Small intestine (tissue), 7 donors: ENCODE results near the gene TMEM221. TPM values are rescaled to one million over a fixed set of nuclear protein-coding genes. Genes with fewer than 3 reads are reported as not detected.

ENCODE experiments used
- DNase-seq, 2 donors: peaks; one replicate each; pipeline versions ENCODE4 v3.0.0 to v3.0.0-alpha.2; 2013
- FAIRE-seq: peaks from 2 replicates; lab custom pipeline; 2012; peaks lifted over from hg19 to GRCh38; lab: Jason Lieb, UNC
- H3K27ac ChIP-seq, 3 donors: one replicate each; pipeline ENCODE4 v1.5.1; 2013; ENCODE audit warnings: low read length in 2 of 3, mild to moderate bottlenecking in 2 of 3, control low read depth in 1 of 3, inconsistent platforms in 1 of 3, low read depth in 1 of 3, moderate library complexity in 1 of 3
- H3K27me3 ChIP-seq, 3 donors: one replicate each; pipeline ENCODE4 v1.6.1; 2013; ENCODE audit warnings: low read length in 3 of 3, inconsistent platforms in 1 of 3; ENCODE audit not compliant: control insufficient read depth in 3 of 3, insufficient read depth in 3 of 3
- H3K36me3 ChIP-seq, 3 donors: one replicate each; pipeline ENCODE4 v1.6.1; 2013; ENCODE audit warnings: low read length in 3 of 3, inconsistent platforms in 1 of 3, low read depth in 1 of 3, mild to moderate bottlenecking in 1 of 3, moderate library complexity in 1 of 3; ENCODE audit not compliant: control insufficient read depth in 3 of 3, insufficient read depth in 2 of 3
- H3K4me1 ChIP-seq, 3 donors: one replicate each; pipeline ENCODE4 v1.6.1; 2013; ENCODE audit warnings: low read length in 2 of 3, inconsistent platforms in 1 of 3, low read depth in 1 of 3, mild to moderate bottlenecking in 1 of 3, moderate library complexity in 1 of 3; ENCODE audit not compliant: control insufficient read depth in 3 of 3, insufficient read depth in 2 of 3
- H3K4me3 ChIP-seq, 3 donors: one replicate each; pipeline ENCODE4 v1.5.1; 2013; ENCODE audit warnings: low read length in 3 of 3, control low read depth in 1 of 3, inconsistent platforms in 1 of 3, low read depth in 1 of 3, mild to moderate bottlenecking in 1 of 3, moderate library complexity in 1 of 3
- H3K9me3 ChIP-seq, 2 donors: one replicate each; pipeline ENCODE4 v1.6.1; 2013; ENCODE audit warnings: low read depth in 1 of 2, low read length in 1 of 2; ENCODE audit not compliant: control insufficient read depth in 2 of 2, insufficient read depth in 1 of 2
- WGBS, 3 donors: extraction: QIAGEN DNeasy Blood & Tissue Kit; methylation state at CpG; one replicate each; pipeline ENCODE4 v1.1.7; 2013; 5-methylcytosine and 5-hydroxymethylcytosine counted together
- polyA plus RNA-seq, 4 donors: library from polyadenylated mRNA; stranded (reverse) in 3 of 4; unstranded in 1 of 4; fragments of 200-250 nt in 3 of 4; fragments of 120-200 nt in 1 of 4; gene quantifications; one replicate each; pipeline versions ENCODE4 v1.2.1 to v1.2.3, GENCODE V29; 2013
- donor health status: healthy with polysubstance abuse.
- donor health status: control.
- donor health status: control.
- donor health status: Bipolar disorder and iron deficiency.
- donor health status: healthy.

TMEM221 gene
- polyA plus RNA-seq, 4 donors: 0.07 to 0.43 TPM; not detected in 2

GRCh38 chr19:17391371-17392151, 56.9 kb downstream of the TMEM221 start:
- H3K27ac ChIP-seq: peak overlapping the region in 1 of 3 donors; percentile 64
- DNase-seq: no peak
- peaks cover 0 to 49% (median 0%) of the 10 kb centered on the region in 3 donors for H3K27me3 ChIP-seq
- H3K4me3 ChIP-seq: peak overlapping the region in 2 of 3 donors; percentile 33 to 36
- FAIRE-seq: no peak
- WGBS, 3 donors: 4 to 10% (median 4%) methylated on average over 25 to 26 of the region's 26 CpGs
- peaks cover 0 to 13% of the 10 kb centered on the region in 2 donors for H3K9me3 ChIP-seq
- peaks cover 0 to 12% (median 5%) of the 10 kb centered on the region in 3 donors for H3K4me1 ChIP-seq
- no peaks in the 10 kb centered on the region for H3K36me3 ChIP-seq

DNA sequence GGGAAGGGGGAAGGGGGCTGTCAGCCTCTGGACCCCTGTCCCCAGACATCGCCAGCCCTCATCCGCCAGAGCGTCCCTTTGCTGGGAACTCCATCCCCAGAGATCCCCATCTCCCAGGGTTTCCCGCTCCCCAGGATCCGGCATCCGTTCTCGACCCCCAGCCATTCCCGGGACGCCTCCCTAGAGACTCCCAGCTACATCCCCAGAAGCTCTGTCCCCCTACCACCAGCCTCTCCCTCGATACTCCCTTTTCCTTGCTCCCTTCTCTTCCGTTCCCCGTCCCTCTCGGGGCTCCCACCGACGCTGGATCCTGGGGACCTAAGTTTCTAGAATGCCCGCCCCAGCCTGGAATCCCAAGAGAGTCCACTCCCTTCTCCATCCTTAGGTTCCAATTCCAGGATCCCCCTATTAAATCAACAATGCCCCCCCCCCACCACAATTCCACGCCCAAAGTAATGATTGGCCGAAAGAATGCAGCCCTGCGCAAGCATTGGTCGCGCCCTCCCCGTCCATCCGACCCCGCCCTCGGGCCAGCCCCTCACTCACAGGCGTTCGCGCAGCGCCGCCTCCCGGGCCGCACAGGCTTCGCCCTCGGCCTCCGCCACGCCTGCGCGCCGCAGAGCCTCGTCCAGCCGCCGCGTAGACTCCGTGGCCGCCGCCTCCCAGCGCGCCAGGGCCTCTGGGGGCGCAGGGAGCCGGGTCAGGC, 57.6 kb downstream of the TMEM221 start:
- Histone ChIP-seq H3K27ac (no peak overlapping the region), H3K9me3 (peaks cover 0 to 13% of the 10 kb centered on the region in 2 donors), H3K36me3 (no peaks in the 10 kb centered on the region), H3K4me1 (peaks cover 0 to 12% (median 5%) of the 10 kb centered on the region in 3 donors), H3K4me3 (peak overlapping the region in 2 of 3 donors; percentile 33 to 56), H3K27me3 (peaks cover 0 to 49% (median 0%) of the 10 kb centered on the region in 3 donors)
- 1 to 2% (median 1%) methylated on average over 39 to 50 of the region's 50 CpGs for WGBS, 3 donors
- FAIRE-seq: no peak
- DNase-seq: peak; percentile 80 to 93

- FAIRE-seq: no peak
- Histone ChIP-seq H3K4me1 (peaks cover 0 to 12% (median 5%) of the 10 kb centered on the region in 3 donors), H3K9me3 (peaks cover 0 to 13% of the 10 kb centered on the region in 2 donors), H3K4me3 (peak overlapping the region in 1 of 3 donors; percentile 56), H3K27me3 (peaks cover 0 to 44% (median 0%) of the 10 kb centered on the region in 3 donors), H3K36me3 (no peaks in the 10 kb centered on the region), H3K27ac (no peak overlapping the region)
- WGBS, 3 donors: 8 to 16% (median 14%) methylated on average over 21 to 37 of the region's 37 CpGs
- no peak for DNase-seq
Measured at GRCh38 chr19:17389957-17390664, 58.4 kb downstream of the TMEM221 start.

DNA sequence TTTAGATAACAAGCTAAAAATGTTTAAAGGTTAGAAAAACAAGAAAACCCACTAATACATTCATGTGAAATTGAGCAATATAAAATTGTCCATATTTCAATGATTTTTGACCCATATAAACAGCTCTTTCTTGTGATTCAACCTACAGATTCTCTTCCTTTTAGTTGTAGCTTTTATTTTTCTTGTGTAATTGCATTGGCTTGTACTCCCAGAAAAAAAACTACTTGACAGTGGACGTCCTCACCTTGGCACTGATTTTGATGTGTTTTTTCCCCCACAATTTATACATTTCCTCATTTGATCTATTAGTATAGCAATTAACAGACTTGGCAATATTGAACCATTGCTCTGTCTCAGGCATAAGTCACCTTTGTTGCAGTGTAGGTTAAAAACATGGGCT, 59.2 kb downstream of the TMEM221 start:
- Histone ChIP-seq H3K4me1 (peaks cover 0 to 12% (median 5%) of the 10 kb centered on the region in 3 donors), H3K36me3 (no peaks in the 10 kb centered on the region), H3K9me3 (peaks cover 0 to 13% of the 10 kb centered on the region in 2 donors), H3K27ac (no peak overlapping the region), H3K4me3 (no peak overlapping the region), H3K27me3 (peaks cover 0 to 39% (median 0%) of the 10 kb centered on the region in 3 donors)
- WGBS, 3 donors: 11 to 56% (median 31%) methylated on average over 1 of the region's 1 CpG
- no peak for FAIRE-seq
- no peak for DNase-seq

- H3K4me1 ChIP-seq: peaks cover 0 to 5% (median 0%) of the 10 kb centered on the region in 3 donors
- DNase-seq: peak; percentile 37 to 56
- H3K9me3 ChIP-seq: peaks cover 0 to 13% of the 10 kb centered on the region in 2 donors
- no peak for FAIRE-seq
- no peak overlapping the region for H3K4me3 ChIP-seq
- 33 to 38% (median 35%) methylated on average over 20 of the region's 20 CpGs for WGBS, 3 donors
- H3K27me3 ChIP-seq: peaks cover 0 to 16% (median 0%) of the 10 kb centered on the region in 3 donors
- H3K27ac ChIP-seq: no peak overlapping the region
- no peaks in the 10 kb centered on the region for H3K36me3 ChIP-seq
Measured at GRCh38 chr19:17385878-17386611, 62.4 kb downstream of the TMEM221 start.

Other genes with a start within 250 kb of the TMEM221 start
- gene USE1, start 233.3 kb downstream of the TMEM221 start, polyA plus RNA-seq: 10 to 100 TPM; 31.7 to 40.5 (median 37.2) TPM
- 10 to 100 TPM; 24.0 to 93.7 (median 50.9) TPM for gene OCEL1, start 222.4 kb downstream of the TMEM221 start, polyA plus RNA-seq
- 10 to 100 TPM; 41.6 to 93.0 (median 74.9) TPM for gene NR2F6, start 202.7 kb downstream of the TMEM221 start, polyA plus RNA-seq
- gene USHBP1, start 183.9 kb downstream of the TMEM221 start, polyA plus RNA-seq: 1 to 10 TPM in 3 of 4 donors, not detected in 1; 1.4 to 4.7 (median 2.0) TPM
- 10 to 100 TPM; 68.9 to 82.7 (median 75.3) TPM for gene BABAM1, start 181.2 kb downstream of the TMEM221 start, polyA plus RNA-seq
- gene ANKLE1, start 166.8 kb downstream of the TMEM221 start, polyA plus RNA-seq: under 1 TPM in 3 of 4 donors, not detected in 1; 0.15 to 0.71 (median 0.22) TPM
- gene ABHD8, start 145.2 kb downstream of the TMEM221 start, polyA plus RNA-seq: 1 to 10 TPM; 2.2 to 5.1 (median 3.9) TPM
- gene MRPL34, start 142.8 kb downstream of the TMEM221 start, polyA plus RNA-seq: 100 to 1,000 TPM in 3 of 4 donors, 10 to 100 TPM in 1; 49.0 to 404 (median 278) TPM
- gene DDA1, start 139.1 kb downstream of the TMEM221 start, polyA plus RNA-seq: 10 to 100 TPM; 29.4 to 57.5 (median 48.9) TPM
- gene ANO8, start 113.8 kb downstream of the TMEM221 start, polyA plus RNA-seq: 1 to 10 TPM; 1.9 to 5.1 (median 3.9) TPM
- gene GTPBP3, start 111.1 kb downstream of the TMEM221 start, polyA plus RNA-seq: 10 to 100 TPM in 2 of 4 donors, 1 to 10 TPM in 2; 9.2 to 18.5 (median 10.9) TPM
- gene PLVAP, start 71.3 kb downstream of the TMEM221 start, polyA plus RNA-seq: 100 to 1,000 TPM in 1 of 4 donors, 10 to 100 TPM in 1, 1 to 10 TPM in 2; 2.2 to 115 (median 19.4) TPM
- gene CCDC194, start 54.5 kb downstream of the TMEM221 start, polyA plus RNA-seq: under 1 TPM in 2 of 4 donors, not detected in 2; 0.07 to 0.24 TPM
- gene BST2, start 43.0 kb downstream of the TMEM221 start, polyA plus RNA-seq: 100 to 1,000 TPM in 1 of 4 donors, 10 to 100 TPM in 2, 1 to 10 TPM in 1; 4.5 to 128 (median 40.2) TPM
- 100 to 1,000 TPM in 1 of 4 donors, 10 to 100 TPM in 3; 57.5 to 117 (median 78.1) TPM for gene MVB12A, start 28.6 kb downstream of the TMEM221 start, polyA plus RNA-seq
- gene NXNL1, start 12.3 kb upstream of the TMEM221 start, polyA plus RNA-seq: not detected
- gene SLC27A1, start 21.9 kb upstream of the TMEM221 start, polyA plus RNA-seq: 1 to 10 TPM in 3 of 4 donors, under 1 TPM in 1; 0.22 to 5.5 (median 3.1) TPM
- 100 to 1,000 TPM in 2 of 4 donors, 10 to 100 TPM in 2; 87.3 to 116 (median 105) TPM for gene PGLS, start 63.0 kb upstream of the TMEM221 start, polyA plus RNA-seq
- gene COLGALT1, start 107.0 kb upstream of the TMEM221 start, polyA plus RNA-seq: 10 to 100 TPM; 21.0 to 49.1 (median 31.6) TPM
- 1 to 10 TPM in 1 of 4 donors, under 1 TPM in 1, not detected in 2; 0.78 to 1.1 TPM for gene UNC13A, start 239.7 kb upstream of the TMEM221 start, polyA plus RNA-seq